Muscle of arm (tissue), 12 donors: Measurements from ENCODE around the gene SDK2. TPM values are rescaled to one million over a fixed set of nuclear protein-coding genes. Genes with fewer than 3 reads are reported as not detected.

Experiments
- DNase-seq: peaks from one replicate; pipeline ENCODE4 v3.0.0-alpha.2; 2013
- polyA plus RNA-seq, 12 donors: library from polyadenylated mRNA; unstranded; fragments of 120-200 nt; gene quantifications; one replicate each; pipeline ENCODE4 v1.2.1, GENCODE V29; 2013; ENCODE audit not compliant: insufficient read length in 12 of 12

SDK2 gene
- polyA plus RNA-seq, 12 donors: 14.0 to 38.3 (median 28.7) TPM

DNA sequence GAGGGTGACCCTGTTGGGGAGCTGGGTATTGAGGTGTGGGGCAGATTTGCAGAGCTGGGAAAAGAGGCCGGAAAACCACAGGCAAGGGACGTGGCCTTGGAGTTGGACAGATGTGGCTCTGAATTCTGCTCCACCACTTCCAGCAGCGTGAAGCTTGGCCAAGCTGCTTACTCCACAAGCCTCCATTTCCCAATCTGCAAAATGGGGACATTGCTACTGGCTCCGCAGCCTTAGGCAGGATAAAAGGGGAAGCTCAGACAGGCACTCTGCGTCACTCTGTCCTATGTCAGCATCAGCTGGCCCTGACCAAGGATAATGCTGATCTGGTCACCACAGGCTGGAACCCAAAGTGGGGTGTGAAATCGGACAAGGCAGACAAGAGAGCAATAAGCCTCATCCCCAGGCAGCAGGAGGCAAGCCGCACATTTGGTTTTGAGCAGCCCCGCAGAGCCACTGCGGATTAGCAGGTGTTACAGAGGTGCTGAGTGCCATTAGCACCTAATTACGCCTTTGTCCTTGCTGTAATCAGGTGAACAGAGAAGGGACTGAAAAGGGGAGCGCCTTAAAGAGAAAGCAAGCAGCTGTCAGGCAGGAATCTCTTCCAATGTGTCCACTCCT, 54.8 kb downstream of the SDK2 start:
- no peak for DNase-seq

DNA sequence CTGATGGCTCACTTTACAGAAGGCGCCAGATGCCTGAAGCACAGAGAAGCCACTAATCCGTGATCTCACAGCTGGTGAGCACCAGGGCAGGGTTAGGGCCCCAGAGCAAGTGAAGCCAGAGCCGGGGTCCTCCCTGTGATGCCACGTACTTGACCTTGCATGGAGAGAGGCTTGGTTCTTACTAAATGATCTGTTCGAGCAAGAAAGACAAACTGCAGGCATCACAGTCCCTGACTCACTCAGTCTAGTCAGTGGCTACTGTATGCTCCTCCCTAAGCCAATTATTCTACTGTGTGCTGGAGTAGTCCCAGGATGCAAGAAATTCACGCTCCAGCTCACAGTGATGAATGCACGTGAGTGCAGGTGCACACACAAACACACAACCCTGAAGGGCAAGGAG, 55.4 kb downstream of the SDK2 start:
- DNase-seq: no peak

DNA sequence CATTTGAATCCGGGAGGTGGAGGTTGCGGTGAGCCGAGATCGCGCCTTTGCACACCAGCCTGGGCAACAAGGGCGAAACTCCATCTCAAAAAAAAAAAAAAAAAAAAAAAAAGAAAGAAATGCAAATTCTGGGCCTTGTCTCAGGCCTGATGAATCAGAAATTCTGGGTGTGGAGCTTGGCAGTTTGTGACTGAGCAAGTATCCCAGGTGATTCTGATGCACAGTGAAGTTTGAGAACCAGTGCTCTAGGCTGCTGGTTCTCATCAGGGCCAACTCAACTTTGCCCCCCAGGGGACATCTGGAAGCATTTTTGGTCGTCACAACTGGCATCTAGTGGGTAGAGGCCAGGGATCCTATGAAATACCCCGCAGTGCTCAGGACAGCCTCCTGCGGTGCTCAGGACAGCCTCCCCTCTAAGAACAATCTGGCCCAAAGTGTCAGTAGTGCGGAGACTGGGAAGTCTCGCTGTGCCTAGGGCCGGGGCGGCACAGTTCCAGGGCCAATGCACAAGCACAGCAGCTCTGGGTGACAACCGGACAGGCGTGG, 55.9 kb downstream of the SDK2 start:
- no peak for DNase-seq

DNA sequence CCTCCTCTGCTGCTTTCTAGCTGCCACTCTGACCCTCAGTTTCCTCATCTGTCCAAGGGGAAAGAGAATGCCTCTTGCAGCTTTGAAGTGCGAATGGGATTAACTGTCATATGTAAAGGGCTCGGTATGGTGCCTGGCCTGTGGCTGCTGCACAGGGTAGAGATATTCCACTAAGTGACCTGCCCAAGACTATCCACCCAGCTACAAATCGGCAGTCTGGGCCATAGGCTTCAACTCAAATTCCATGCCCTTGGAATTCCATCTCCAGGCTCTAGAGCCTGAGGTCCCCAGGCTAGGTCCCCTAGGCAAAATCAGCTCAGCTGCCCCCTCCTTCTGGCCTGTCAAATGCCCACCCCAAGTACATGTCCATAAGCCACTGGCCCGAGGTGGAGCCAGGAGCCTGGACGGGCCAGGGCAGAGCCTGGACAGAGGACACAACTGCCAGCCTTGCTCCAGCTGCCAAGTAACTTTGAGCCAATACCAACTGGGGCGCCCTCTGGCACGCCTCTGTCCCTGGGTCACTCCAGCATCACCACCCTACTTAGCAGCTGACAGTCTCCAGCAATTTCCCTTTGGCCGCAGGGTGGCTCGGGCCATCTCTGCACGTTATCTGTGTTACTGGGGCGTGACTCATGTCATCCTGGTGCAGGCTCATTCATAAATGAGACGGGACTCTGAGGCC, 57.2 kb downstream of the SDK2 start:
- DNase-seq: no peak

DNA sequence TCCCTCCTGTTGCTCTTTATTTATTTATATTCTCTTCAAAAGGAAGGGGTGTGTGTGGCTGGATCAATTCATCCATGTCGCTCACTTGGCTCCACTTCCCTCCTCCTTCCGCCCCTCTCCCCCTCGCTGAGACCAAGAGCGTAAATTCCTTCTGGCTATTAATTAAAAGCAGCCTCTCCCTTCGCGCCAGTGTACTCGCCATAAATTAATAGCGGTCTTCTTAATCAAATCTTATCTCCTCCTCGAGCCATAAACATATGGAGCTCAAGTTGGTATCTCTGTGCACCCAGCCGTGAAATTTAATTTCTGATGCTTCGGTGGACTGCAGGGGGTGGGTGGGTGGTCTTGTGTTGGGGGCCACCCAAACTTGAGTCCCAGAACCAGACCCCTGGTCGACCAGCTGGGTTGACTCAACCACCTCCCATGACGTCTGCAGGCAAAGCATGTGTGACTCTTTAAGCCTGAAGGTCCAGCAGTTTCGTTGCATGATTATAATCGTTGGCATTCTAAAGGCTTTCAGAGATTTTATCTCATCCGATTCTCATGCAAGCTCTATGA, 57.9 kb downstream of the SDK2 start:
- no peak for DNase-seq

DNA sequence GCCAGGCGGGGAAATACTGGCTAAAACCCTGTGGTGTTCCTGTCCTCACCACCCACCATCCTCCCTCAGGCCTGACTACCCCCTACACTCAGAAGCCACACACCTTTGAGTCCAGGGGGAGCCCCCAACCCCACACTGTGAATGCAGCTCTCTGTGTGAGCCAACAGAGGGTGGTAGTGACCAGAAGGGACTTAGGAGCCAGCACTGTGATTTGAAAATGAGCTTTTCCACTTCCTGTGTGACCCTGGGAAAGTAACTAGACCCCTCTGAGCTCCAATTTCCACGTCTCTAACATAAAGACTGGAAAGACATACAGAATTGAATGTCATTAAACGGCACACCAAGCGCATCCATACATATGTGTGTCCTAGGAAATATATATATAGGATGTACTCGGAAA, 58.7 kb downstream of the SDK2 start:
- no peak for DNase-seq

DNA sequence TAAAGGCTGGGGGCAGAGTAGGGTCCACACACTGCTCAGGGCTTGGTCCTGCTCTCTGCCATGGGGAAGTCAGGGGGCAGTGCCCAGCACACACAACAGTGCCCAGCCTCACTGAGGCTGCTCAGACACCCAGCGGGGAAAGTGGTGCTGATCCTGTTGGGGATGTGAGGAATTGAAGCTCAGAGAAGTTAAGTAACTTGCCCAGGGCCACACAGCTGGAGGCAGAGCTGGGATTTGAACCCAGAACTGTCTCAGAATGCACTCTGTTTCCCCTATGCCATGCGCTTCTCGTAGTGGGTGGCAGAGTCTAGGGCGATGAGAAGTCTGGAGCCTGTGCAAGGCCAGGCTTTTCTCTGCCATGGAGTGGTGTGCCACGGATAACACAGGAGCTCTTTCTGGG, 59.3 kb downstream of the SDK2 start:
- no peak for DNase-seq

DNA sequence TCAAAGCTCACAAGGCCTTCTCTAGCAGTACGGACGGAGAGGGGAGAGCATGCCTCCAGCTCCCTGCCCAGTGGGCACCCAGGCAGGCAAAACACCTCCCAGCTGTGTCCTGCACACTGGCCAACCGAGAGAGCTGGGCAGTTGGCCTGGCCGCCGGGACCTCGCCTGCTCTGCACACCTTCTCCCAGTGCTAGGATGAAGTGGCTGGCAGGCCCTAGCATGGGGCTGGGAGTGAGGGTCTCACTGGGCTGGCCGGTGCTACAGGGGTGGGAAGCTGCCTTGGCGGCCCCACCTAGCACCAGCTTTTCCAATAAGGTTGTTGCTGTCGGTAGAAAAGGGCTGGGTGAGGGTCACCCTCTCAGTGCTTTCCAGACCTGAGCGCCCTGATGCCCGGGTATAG, 60.2 kb downstream of the SDK2 start:
- DNase-seq: no peak

DNA sequence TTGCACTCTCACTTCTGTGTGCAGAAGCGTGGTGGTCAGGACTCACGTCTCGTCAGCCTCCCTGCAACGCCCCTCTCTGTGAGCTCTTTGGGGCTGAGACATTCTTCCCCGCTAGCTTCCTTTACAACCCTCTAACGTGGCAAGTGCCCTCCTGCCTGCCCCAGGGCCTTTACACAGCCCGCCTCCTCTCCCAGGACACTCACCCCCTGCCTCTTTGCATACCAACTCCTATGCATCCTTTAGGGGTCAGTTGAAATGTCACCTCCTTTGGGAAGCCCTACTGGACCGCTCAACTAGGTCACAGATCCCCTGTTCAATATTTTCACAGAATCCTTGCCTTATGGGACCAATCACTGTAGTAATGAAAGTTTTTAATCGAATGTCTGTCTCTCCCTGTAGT, 61.4 kb downstream of the SDK2 start:
- DNase-seq: no peak

DNA sequence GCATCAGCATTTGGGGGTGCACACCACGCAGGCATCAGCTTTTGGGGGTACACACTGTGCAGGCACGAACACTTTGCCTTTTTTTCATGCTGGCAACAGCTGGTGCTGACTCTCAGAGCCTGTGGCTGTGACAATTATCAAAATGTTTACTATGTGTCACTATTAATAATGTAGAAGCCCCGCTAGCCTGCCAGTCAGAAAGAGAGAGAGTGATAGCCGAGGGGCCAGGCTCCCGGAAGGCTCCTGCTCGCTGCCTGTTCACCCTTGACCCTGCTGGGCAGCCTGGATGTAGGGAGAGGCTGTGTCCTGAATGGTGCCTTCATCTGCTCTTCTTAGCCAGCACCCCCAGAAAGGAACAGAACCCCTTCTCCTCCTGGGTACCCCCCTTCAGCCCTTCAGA, 61.9 kb downstream of the SDK2 start:
- no peak for DNase-seq

DNA sequence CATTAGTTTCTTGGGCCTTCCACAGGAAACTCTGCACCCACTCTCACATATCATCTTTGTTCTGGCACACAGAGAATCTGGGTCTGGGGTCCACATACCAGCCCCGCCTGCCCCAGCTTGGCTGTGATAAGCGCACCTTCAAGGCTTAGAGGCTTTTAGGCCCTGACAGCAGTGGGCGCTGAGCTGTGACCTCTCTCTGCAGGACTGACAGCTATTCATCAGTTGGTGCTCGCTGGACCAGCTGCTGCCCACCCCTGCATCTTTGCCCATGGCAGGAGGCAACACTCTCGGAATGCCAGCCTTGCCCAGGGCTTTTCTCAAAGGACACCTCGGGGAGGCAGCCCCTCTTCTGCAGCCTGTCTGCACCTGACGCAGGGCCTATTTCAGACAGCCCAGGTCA, 62.9 kb downstream of the SDK2 start:
- DNase-seq: no peak

DNA sequence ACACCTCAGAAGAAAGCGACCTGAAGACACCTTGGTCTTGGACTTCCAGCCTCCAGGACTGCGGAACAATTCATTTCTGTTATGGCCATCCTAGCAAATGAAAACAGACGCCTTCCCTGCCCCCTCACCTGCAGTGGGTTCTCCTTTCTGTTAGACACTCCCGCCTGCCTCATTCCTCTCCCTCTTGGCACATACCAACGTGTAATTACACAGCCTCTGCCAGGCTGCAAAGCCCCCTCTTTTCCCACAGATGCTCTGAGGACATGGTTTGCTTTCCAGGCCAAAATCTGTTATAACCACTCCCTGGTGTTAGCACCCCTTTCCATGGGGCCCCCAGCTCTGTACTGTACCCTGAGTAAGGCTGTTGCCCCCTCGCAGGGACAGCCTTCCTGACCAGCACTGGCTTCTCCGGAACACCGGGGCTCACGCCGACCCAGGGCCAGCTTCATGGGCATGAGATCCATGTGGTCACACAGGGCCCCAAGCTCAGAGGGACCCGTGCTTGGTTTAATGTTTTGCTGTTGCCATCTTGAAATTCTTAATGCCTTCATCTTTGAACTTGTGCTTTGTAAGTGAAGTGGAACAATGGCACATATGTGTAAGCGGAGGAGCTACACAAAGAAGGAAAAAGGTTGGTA, 64.1 kb downstream of the SDK2 start:
- DNase-seq: no peak

DNA sequence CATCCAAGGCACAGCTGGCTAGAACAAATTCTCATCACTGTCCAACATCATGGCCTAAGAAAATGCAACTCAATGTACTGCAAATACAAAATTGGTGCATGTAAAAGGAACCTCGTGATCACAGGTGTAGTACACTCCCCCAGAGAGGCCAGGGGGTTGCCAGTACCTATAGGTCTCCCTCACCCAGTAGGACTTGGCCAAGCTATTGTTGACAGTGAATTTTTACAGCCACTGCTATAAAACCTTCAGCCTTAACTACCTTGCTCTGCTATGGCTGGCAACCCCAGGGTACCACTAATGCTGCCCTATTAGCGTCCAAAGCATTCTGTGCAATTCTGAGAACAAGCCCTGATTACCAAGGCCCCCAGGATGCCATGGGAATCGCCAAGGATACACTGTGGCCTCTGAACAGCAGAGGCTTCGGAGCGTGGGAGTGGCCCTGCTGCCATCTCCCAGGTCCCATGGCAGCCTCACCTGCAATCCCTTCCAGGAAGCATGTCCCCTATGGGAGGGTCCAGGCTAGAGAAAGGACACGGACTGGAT, 67.6 kb downstream of the SDK2 start:
- DNase-seq: no peak

DNA sequence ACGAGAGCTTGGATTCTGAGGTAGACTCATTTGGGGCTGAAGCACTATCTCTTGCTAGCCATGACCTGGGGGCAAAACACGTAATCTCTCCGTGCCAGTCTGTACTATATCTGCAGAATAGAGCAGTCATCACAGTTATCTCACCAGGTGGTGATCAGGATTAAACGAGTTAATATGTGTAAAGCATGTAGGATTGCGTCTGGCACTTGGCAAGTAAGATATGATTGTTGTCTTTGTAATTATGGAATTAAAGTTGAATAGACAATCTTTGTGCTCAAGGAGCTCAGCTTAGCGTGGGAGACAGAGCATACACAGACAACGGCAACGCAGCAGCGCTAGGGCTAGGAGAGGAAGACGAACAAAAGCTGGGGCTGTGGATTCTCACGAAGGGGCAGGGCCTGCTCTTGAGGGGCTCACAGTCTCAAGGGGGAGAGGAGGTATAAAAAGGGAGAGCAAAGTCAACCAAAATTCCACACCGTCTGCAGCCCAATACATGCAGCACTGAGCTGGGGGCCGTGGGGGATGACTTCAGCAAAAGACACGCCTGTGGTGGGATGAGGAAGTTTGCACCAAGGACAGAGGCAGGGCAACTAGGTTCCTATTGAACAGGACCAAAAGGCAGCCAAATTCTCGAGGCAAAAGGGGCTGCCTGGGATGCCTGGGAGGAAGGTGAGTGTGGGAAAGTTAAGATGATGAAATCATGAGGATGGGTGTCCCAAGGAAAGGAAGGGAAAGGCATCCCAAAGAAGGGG, 68.6 kb downstream of the SDK2 start:
- no peak for DNase-seq

DNA sequence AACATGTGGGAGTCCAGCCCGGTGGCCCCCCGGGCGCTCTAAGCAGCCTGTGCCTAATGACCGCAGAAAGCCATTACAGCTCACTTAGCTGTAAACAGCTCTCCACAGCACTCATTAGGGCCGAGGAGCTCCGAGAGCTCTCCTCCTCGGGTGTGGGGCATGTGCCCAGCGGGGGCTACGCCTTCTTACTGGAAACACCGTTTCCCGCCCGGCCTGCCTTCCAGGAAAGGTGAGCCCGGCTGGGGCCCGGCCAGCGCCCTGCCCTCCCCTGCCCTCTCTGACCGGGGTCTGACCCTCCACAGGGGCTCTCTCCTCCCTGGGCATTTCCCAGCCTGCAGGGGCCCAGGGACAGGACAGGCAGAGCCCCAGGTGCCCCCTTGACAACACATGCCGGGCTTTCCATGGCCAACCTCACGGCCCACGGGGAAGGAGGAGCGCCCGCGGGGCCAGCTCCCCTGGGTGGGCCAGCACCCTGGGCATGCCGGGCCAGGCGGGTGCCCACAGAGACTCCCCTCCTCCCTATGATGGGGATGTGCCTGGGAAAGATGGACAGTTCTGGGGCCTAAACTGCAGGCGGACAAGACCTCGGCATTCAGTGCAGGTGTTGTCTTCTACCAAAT, 72.6 kb downstream of the SDK2 start:
- DNase-seq: no peak

DNA sequence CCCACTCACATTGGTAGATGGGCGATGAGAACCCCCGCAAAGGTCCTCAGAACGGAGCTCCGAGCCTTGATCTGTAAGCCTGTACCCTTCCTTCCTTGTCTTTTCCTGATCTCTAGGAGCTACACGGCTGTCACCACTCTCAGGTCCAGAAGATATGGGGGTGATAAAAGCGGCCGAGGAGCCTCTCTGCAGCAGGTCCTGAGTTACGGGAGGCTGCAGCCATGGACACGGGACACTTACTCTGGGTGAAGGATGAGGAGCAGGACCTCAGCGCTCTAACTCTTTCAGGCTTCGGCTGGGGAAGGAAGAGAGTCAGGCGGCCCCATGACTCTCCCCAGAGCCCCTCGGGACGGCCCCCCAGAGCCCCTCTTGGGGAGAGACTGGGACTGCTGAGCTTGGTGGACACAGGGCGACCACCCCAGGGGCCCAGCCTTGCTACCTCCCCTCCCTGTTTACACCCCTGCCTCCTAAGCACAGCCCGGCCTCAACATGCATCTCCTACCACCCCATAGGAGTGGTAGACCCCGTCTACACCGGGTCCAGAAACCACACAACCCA, 74.4 kb downstream of the SDK2 start:
- DNase-seq: no peak

DNA sequence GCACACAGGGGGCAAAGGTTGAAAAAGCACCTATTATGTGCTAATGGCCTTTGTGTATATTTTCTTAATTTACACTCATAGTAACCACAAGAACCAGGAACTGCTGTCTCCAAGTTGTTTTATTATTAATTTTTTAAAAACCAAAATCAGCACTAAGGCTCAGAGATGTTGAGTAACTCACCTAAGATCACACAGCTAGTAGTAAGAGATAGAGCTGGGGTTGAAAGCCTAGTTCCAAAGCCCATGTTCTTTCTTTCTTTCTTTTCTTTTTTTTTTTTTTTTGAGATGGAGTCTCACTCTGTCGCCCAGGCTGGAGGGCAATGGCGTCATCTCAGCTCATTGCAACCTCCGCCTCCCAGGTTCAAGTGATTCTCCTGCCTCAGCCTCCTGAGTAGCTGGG, 75.3 kb downstream of the SDK2 start:
- no peak for DNase-seq

DNA sequence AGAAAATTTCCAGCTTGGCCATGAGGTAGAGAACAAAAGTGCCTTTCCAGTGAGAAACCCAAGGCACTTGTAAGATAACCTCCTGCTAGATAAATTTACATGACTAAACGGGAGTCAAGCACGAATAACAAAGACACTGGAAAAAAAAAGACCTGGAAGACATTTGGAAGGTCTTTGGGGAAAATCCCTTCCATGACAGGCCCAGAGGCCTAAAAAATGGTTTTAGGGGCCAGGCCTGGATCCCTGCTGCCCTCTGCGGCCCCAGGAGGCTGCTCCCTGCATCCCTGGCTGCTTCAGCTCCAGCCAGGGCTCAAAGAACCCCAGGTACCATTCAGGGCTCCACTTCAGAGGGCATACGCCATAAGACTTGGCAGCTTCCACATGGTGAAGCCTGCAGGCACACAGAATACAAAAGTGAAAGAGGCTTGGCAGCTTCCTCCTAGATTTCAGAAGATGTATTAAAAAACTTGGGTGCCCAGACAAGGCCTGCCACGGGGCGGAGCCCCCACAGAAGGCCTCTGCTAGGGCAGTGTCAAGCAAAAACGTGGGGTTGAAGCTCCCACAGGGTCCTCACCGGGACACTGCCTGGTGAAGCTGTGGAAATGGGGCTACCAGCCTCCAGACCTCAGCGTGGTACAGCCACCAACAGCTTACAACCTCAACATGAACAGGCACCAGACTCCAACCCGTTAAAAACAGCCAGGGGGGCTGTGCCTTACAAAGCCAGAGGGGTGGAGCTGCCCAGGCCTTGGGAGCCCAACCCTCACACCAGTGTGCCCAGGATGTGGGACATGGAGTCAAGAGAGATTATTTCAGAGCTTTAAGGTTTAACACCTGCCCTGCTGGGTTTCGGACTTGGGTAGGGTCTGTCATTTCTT, 77.1 kb downstream of the SDK2 start:
- DNase-seq: no peak

DNA sequence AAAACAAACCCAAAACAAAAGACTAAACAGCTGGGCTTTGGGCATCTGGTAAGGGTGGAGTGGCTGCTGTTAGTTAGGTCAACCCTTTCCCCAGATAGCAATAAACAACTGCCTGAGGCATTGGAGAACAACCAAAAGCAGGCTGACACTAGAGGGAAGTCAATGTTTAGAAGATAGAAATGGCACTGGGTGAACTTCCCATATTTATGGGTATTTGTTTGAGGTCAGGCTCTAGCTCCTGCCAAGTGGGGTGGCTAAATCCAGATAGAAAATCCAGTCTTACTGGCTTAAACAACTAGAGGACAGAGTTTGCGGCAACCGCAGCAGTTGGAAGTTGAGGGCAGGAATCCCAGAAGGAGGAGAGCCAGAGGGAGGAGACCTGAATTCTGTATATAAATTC, 79.4 kb downstream of the SDK2 start:
- no peak for DNase-seq

DNA sequence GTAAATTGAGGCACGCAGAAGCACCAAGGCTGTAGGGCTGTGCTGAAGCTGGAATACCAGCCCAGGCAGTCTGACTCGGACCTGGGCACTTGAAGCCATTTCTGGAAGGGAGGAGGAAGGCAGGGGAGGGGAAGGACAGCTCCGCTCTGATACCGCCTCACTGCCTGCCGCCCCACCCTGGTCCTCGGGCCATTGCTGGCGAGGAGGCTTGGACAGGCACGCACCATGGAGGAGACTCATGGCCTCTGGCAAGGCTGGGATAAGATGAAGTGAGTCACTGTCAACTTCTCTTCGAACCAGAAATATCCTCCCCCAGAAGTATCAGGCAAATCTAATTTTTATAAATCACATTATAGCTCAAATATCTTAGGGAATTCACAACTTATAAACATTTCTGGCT, 81.3 kb downstream of the SDK2 start:
- DNase-seq: no peak
